HepG2 (cell line): ENCODE measurements around the gene TUFM. TPM values are rescaled to one million over a fixed set of nuclear protein-coding genes. Genes with fewer than 3 reads are reported as not detected.
A peak's percentile ranks its signal among the peaks of the same experiment; 100 is the strongest.

Experiments
- AHR ChIP-seq: IDR thresholded peaks from 2 replicates; pipeline ENCODE4 v1.6.1; 2018; ENCODE audit warnings: missing genetic modification reagents, missing compliant biosample characterization
- ARNT ChIP-seq: fragments of 450-650 bp; IDR thresholded peaks from 2 replicates; pipeline ENCODE4 v1.6.1; 2017
- CENPX ChIP-seq: sonication (generic); formaldehyde crosslinking; IDR thresholded peaks from 2 replicates; pipeline ENCODE4 v1.9.0; 2021; ENCODE audit warnings: mild to moderate bottlenecking, missing genetic modification reagents, moderate library complexity
- DDIT3 ChIP-seq: sonication (generic); formaldehyde crosslinking; IDR thresholded peaks from 2 replicates; pipeline ENCODE4 v1.4.0; 2020; ENCODE audit warnings: mild to moderate bottlenecking, missing genetic modification reagents
- FOXJ3 ChIP-seq: sonication (generic); formaldehyde crosslinking; IDR thresholded peaks from 2 replicates; pipeline ENCODE4 v1.4.0; 2020; ENCODE audit warnings: missing genetic modification reagents, mild to moderate bottlenecking, borderline replicate concordance
- FOXP1 ChIP-seq, 2 experiments: fragments of 450-650 bp in 1 of 2; IDR thresholded peaks; 2 replicates each; pipeline ENCODE4 v1.6.1; 2017 to 2018; ENCODE audit warnings: antibody characterized with exemption in 1 of 2
- GABPA ChIP-seq, 2 experiments: IDR thresholded peaks; 2 replicates each; pipeline ENCODE4 v1.6.1; 2011 to 2016; ENCODE audit warnings: low read depth in 2 of 2, low read length in 1 of 2, missing biosample characterization in 1 of 2, missing genetic modification characterization in 1 of 2
- HDAC2 ChIP-seq: sonication (generic); formaldehyde crosslinking; IDR thresholded peaks from 2 replicates; pipeline ENCODE4 v1.4.0; 2020; ENCODE audit warnings: missing genetic modification reagents
- HOXA3 ChIP-seq: sonication (generic); formaldehyde crosslinking; IDR thresholded peaks from 2 replicates; pipeline ENCODE4 v1.5.0; 2020; ENCODE audit warnings: missing genetic modification reagents
- KLF16 ChIP-seq, 2 experiments: sonication (generic) in 1 of 2; formaldehyde crosslinking in 1 of 2; IDR thresholded peaks; 2 replicates each; pipeline versions ENCODE4 v1.6.1 to v1.8.0; 2016 to 2023; ENCODE audit warnings: missing genetic modification reagents in 2 of 2, missing compliant biosample characterization in 1 of 2
- MAFG ChIP-seq: sonication (generic); formaldehyde crosslinking; IDR thresholded peaks from 2 replicates; pipeline ENCODE4 v1.5.1; 2020; ENCODE audit warnings: mild to moderate bottlenecking, missing genetic modification reagents
- MEF2D ChIP-seq: sonication (generic); formaldehyde crosslinking; IDR thresholded peaks from 2 replicates; pipeline ENCODE4 v1.5.1; 2020; ENCODE audit warnings: mild to moderate bottlenecking, missing genetic modification reagents
- NONO ChIP-seq, 2 experiments: fragments of 450-650 bp in 1 of 2; sonication (generic) in 1 of 2; formaldehyde crosslinking in 1 of 2; IDR thresholded peaks in 1 of 2; conservative IDR thresholded peaks in 1 of 2; 2 replicates each; pipeline versions ENCODE4 v1.6.1 to v1.8.0; 2017 to 2022; ENCODE audit warnings: mild to moderate bottlenecking in 1 of 2, missing genetic modification reagents in 1 of 2, moderate library complexity in 1 of 2
- PAF1 ChIP-seq: IDR thresholded peaks from 2 replicates; pipeline ENCODE4 v1.6.1; 2016; ENCODE audit warnings: missing genetic modification reagents, missing compliant biosample characterization
- PHF8 ChIP-seq: sonication (generic); formaldehyde crosslinking; IDR thresholded peaks from 2 replicates; pipeline ENCODE4 v1.5.0; 2020; ENCODE audit warnings: missing genetic modification reagents
- PLSCR1 ChIP-seq: sonication (generic); formaldehyde crosslinking; IDR thresholded peaks from 2 replicates; pipeline ENCODE4 v1.5.0; 2020; ENCODE audit warnings: missing genetic modification reagents, mild to moderate bottlenecking, borderline replicate concordance
- SIN3A ChIP-seq: IDR thresholded peaks from 2 replicates; pipeline ENCODE4 v1.6.1; 2011; ENCODE audit warnings: low read depth, mild to moderate bottlenecking, control low read depth, low read length, borderline replicate concordance
- SP2 ChIP-seq: sonication (generic); formaldehyde crosslinking; IDR thresholded peaks from 2 replicates; pipeline ENCODE4 v1.5.1; 2020; ENCODE audit warnings: mild to moderate bottlenecking, missing genetic modification reagents
- WIZ ChIP-seq: sonication (generic); formaldehyde crosslinking; IDR thresholded peaks from 2 replicates; pipeline ENCODE4 v1.5.1; 2020; ENCODE audit warnings: mild to moderate bottlenecking, missing genetic modification reagents
- ZNF281 ChIP-seq: sonication (generic); formaldehyde crosslinking; IDR thresholded peaks from 2 replicates; pipeline ENCODE4 v1.4.0; 2020; ENCODE audit warnings: missing genetic modification reagents, borderline replicate concordance
- ZNF282 ChIP-seq: fragments of 450-650 bp; IDR thresholded peaks from 2 replicates; pipeline ENCODE4 v1.6.1; 2018; ENCODE audit not compliant: partially characterized antibody
- ZNF549 ChIP-seq: sonication (generic); formaldehyde crosslinking; IDR thresholded peaks from 2 replicates; pipeline ENCODE4 v1.5.0; 2020; ENCODE audit warnings: missing genetic modification reagents
- ZNF563 ChIP-seq: sonication (generic); formaldehyde crosslinking; IDR thresholded peaks from 2 replicates; pipeline ENCODE4 v1.8.0; 2022; ENCODE audit warnings: mild to moderate bottlenecking, moderate library complexity, missing genetic modification reagents
- ZNF878 ChIP-seq: sonication (generic); formaldehyde crosslinking; IDR thresholded peaks from 2 replicates; pipeline ENCODE4 v1.8.1; 2023; ENCODE audit warnings: mild to moderate bottlenecking, missing genetic modification reagents, moderate library complexity
- ZSCAN21 ChIP-seq: sonication (generic); formaldehyde crosslinking; IDR thresholded peaks from 2 replicates; pipeline ENCODE4 v1.8.0; 2022; ENCODE audit warnings: mild to moderate bottlenecking, missing genetic modification reagents, moderate library complexity, borderline replicate concordance
- polyA plus RNA-seq, 8 experiments: library from polyadenylated mRNA; depleted of rRNA in 3 of 8; stranded (reverse) in 7 of 8; unstranded in 1 of 8; fragments of >200 nt; fragmentation: Illumina TruSeq in 4 of 8; extraction: Trizol in 4 of 8; gene quantifications; 2 replicates each; pipeline versions ENCODE4 v1.2.1 to v1.2.3, GENCODE V29; 2011 to 2016; ENCODE audit warnings: low read depth in 4 of 8, missing spikeins in 1 of 8, mixed read lengths in 1 of 8; ENCODE audit not compliant: insufficient read depth in 1 of 8
- total RNA-seq, 5 experiments: library from RNA; depleted of rRNA; stranded (reverse); fragments of >200 nt; fragmentation: Illumina TruSeq; extraction: Trizol; gene quantifications; 2 replicates each; pipeline ENCODE4 v1.2.3, GENCODE V29; 2016; ENCODE audit warnings: low read depth in 1 of 5
- TF ChIP-seq, protein P1 (sequence below): sonication (generic); formaldehyde crosslinking; IDR thresholded peaks from 2 replicates; pipeline ENCODE4 v1.5.0; 2020; ENCODE audit warnings: mild to moderate bottlenecking, missing genetic modification reagents

The TUFM gene
- total and polyA plus RNA-seq, 2 of the 13 experiments (the other 11 are each of a cell fraction or from before 2014, with no cell fraction given): 206 to 298 TPM

DNA sequence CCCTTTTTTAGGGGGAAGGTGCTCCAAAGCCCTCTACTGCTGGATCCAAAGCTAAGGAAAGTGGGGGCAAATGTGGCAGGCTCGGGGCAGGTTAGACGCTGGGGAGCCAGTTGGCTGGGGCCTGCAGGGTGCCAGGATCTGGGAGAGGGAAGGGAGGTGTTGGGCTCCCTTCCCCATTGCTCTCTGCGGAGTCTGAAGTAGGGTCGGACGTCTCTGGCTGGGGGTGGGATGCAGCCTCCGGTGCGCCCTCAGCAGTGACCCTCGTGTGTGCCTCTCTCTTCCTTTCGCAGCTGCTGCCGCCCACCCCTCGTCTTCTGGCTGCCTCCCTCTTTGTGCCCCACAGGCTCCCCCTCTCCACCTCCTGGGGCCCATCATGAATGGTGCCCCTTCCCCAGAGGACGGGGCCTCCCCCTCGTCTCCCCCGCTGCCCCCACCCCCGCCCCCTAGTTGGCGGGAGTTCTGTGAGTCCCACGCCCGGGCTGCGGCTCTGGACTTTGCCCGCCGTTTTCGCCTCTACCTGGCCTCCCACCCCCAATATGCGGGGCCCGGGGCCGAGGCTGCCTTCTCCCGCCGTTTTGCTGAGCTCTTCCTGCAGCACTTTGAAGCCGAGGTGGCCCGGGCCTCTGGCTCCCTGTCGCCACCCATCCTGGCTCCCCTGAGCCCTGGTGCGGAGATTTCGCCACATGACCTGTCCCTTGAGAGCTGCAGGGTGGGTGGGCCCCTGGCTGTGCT lies 19.7 kb upstream of the TUFM start (continued):
- TF ChIP-seq ZNF878 (CRISPR knock-in tag) (no peak), WIZ (CRISPR knock-in tag) (no peak), GABPA (IDR thresholded peaks at IDR 0.05; ENCODE audit: low read depth, low read length) (no peak), GABPA (CRISPR knock-in tag; IDR thresholded peaks at IDR 0.05; ENCODE audit: low read depth) (peak; percentile 58; the same call in 1 of the 2 replicates), PHF8 (CRISPR knock-in tag) (peak; percentile 4; the same call in 1 of the 2 replicates), AHR (CRISPR knock-in tag) (0 out of 2 replicates have a peak, but pooled peaks have one; percentile 37), KLF16 (CRISPR knock-in tag; IDR thresholded peaks at IDR 0.05) (peak in 1 of 2 experiments; percentile 64; a peak in 1 of 4 replicates), DDIT3 (CRISPR knock-in tag) (no peak), PAF1 (no peak), ZNF281 (CRISPR knock-in tag) (peak; percentile 63; the same call in 1 of the 2 replicates), ZNF282 (no peak), ZSCAN21 (CRISPR knock-in tag) (no peak), ZNF563 (CRISPR knock-in tag) (peak; percentile 15; the same call in 1 of the 2 replicates), ZNF549 (no peak), SIN3A (no peak), FOXJ3 (CRISPR knock-in tag) (no peak), SP2 (CRISPR knock-in tag) (no peak; the same call in 1 of the 2 replicates), MEF2D (CRISPR knock-in tag) (0 out of 2 replicates have a peak, but pooled peaks have one; percentile 61), MAFG (CRISPR knock-in tag) (0 out of 2 replicates have a peak, but pooled peaks have one; percentile 41), PLSCR1 (CRISPR knock-in tag) (no peak), ARNT (no peak), HDAC2 (CRISPR knock-in tag) (peak; percentile 46; the same call in 1 of the 2 replicates), CENPX (CRISPR knock-in tag) (no peak), NONO (IDR thresholded peaks at IDR 0.05) (no peak), NONO (CRISPR knock-in tag; conservative IDR thresholded peaks at IDR 0.05) (peak; percentile 60), FOXP1 (IDR thresholded peaks at IDR 0.05) (no peak), FOXP1 (CRISPR knock-in tag; IDR thresholded peaks at IDR 0.05) (no peak), HOXA3 (CRISPR knock-in tag) (peak; percentile 64)
- TF ChIP-seq, protein P1, sequence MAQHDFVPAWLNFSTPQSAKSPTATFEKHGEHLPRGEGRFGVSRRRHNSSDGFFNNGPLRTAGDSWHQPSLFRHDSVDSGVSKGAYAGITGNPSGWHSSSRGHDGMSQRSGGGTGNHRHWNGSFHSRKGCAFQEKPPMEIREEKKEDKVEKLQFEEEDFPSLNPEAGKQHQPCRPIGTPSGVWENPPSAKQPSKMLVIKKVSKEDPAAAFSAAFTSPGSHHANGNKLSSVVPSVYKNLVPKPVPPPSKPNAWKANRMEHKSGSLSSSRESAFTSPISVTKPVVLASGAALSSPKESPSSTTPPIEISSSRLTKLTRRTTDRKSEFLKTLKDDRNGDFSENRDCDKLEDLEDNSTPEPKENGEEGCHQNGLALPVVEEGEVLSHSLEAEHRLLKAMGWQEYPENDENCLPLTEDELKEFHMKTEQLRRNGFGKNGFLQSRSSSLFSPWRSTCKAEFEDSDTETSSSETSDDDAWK (CRISPR knock-in tag): no peak
